HCEC 1CT (cell line): ENCODE measurements around the gene SLC12A5.
A peak's percentile ranks its signal among the peaks of the same experiment; 100 is the strongest.

Experiments
- DNase-seq: peaks from one replicate; pipeline ENCODE4 v3.0.0-alpha.2; 2017

The SLC12A5 gene

GRCh38 chr20:46030284-46031013, 1.4 kb downstream of the SLC12A5 start:
- no peak for DNase-seq

GRCh38 chr20:46031014-46031569, 2.1 kb downstream of the SLC12A5 start:
- no peak for DNase-seq

- no peak for DNase-seq
These were observed 2.8 kb downstream of the SLC12A5 start for GRCh38 chr20:46031701-46032254.

GRCh38 chr20:46034039-46034438, 5.0 kb downstream of the SLC12A5 start:
- DNase-seq: peak; percentile 55

GRCh38 chr20:46035253-46035652, 6.2 kb downstream of the SLC12A5 start:
- no peak for DNase-seq

- DNase-seq: no peak
These were observed 6.7 kb downstream of the SLC12A5 start for GRCh38 chr20:46035713-46036112.

GRCh38 chr20:46036370-46036769, 7.4 kb downstream of the SLC12A5 start:
- DNase-seq: no peak

- no peak for DNase-seq
These were observed 8.0 kb downstream of the SLC12A5 start for GRCh38 chr20:46037036-46037435.

GRCh38 chr20:46040902-46041535, 12.0 kb downstream of the SLC12A5 start:
- no peak for DNase-seq

- DNase-seq: no peak
These were observed 14.5 kb downstream of the SLC12A5 start for GRCh38 chr20:46043556-46043955.

GRCh38 chr20:46044896-46045295, 15.9 kb downstream of the SLC12A5 start:
- DNase-seq: no peak

- DNase-seq: no peak
These were observed 17.7 kb downstream of the SLC12A5 start for GRCh38 chr20:46046588-46047310.

- no peak for DNase-seq
These were observed 18.8 kb downstream of the SLC12A5 start for GRCh38 chr20:46047821-46048220.

- DNase-seq: no peak
These were observed 20.2 kb downstream of the SLC12A5 start for GRCh38 chr20:46049190-46049589.

GRCh38 chr20:46049815-46050214, 20.8 kb downstream of the SLC12A5 start:
- no peak for DNase-seq

- no peak for DNase-seq
These were observed 21.4 kb downstream of the SLC12A5 start for GRCh38 chr20:46050444-46050843.

GRCh38 chr20:46050885-46051284, 21.9 kb downstream of the SLC12A5 start:
- no peak for DNase-seq

- no peak for DNase-seq
These were observed 22.7 kb downstream of the SLC12A5 start for GRCh38 chr20:46051556-46052308.

GRCh38 chr20:46053416-46053815, 24.4 kb downstream of the SLC12A5 start:
- DNase-seq: no peak

- no peak for DNase-seq
These were observed 25.6 kb downstream of the SLC12A5 start for GRCh38 chr20:46054606-46055005.

- no peak for DNase-seq
These were observed 26.3 kb downstream of the SLC12A5 start for GRCh38 chr20:46055269-46055668.

GRCh38 chr20:46056027-46056833, 27.2 kb downstream of the SLC12A5 start:
- no peak for DNase-seq
